Stimulated activated effector memory CD8-positive, alpha-beta T cell treated with anti-CD3 and anti-CD28 coated beads, Interleukin-12 subunit alpha, Interleukin-12 subunit beta, amount 100 ng/mL, for 72 hours (primary cell): ENCODE measurements around the gene DUSP9.

Experiments
- ATAC-seq: fragments of 150-1000 bp; cut with Tn5 transposase; 2 replicates; pipeline ENCODE4 v1.10.0; 2021
- DNase-seq, 2 donors: peaks; one replicate each; pipeline ENCODE4 v3.0.0; 2021 to 2022; ENCODE audit warnings: low spot score in 2 of 2
- H3K27ac Mint-ChIP-seq: one replicate; pipeline ENCODE4 v1.8.0; 2022; ENCODE audit warnings: mild to moderate bottlenecking, mixed read lengths
- H3K36me3 Mint-ChIP-seq: one replicate; pipeline ENCODE4 v1.8.0; 2022; ENCODE audit warnings: mild to moderate bottlenecking, mixed read lengths
- H3K4me1 Mint-ChIP-seq: one replicate; pipeline ENCODE4 v1.8.0; 2022; ENCODE audit warnings: mixed read lengths
- H3K4me3 Mint-ChIP-seq: one replicate; pipeline ENCODE4 v1.8.0; 2022; ENCODE audit warnings: mild to moderate bottlenecking, mixed read lengths
- H3K9me3 Mint-ChIP-seq: one replicate; pipeline ENCODE4 v1.8.0; 2022; ENCODE audit warnings: mixed read lengths

Gene DUSP9

DNA sequence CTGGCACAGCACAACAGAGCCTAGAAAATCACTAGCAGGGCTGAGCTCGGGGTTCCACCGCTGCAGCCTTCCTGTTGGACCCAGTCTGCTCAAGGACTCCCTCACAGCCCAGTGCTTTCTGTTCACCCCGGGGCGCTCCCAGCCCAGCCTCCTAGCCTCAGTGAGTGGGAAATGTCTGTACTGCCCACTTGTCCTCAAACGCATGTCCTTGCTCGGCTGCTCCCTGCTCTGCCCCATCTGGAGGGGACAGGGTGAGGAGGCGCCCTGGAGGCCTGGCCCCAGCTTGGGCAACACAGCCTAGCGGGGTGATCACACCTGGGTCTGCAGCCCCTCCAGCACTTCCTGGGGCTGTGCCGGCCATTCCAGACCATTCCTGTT is 36.2 kb upstream of the DUSP9 start:
- no peak for DNase-seq
- H3K4me3 Mint-ChIP-seq = peak overlapping the region; percentile 70
- H3K9me3 Mint-ChIP-seq = no peaks in the 10 kb centered on the region
- peak overlapping the region; percentile 74 for H3K27ac Mint-ChIP-seq
- H3K36me3 Mint-ChIP-seq = no peaks in the 10 kb centered on the region
- peaks cover 8% of the 10 kb centered on the region for H3K4me1 Mint-ChIP-seq
- no peak for ATAC-seq

DNA sequence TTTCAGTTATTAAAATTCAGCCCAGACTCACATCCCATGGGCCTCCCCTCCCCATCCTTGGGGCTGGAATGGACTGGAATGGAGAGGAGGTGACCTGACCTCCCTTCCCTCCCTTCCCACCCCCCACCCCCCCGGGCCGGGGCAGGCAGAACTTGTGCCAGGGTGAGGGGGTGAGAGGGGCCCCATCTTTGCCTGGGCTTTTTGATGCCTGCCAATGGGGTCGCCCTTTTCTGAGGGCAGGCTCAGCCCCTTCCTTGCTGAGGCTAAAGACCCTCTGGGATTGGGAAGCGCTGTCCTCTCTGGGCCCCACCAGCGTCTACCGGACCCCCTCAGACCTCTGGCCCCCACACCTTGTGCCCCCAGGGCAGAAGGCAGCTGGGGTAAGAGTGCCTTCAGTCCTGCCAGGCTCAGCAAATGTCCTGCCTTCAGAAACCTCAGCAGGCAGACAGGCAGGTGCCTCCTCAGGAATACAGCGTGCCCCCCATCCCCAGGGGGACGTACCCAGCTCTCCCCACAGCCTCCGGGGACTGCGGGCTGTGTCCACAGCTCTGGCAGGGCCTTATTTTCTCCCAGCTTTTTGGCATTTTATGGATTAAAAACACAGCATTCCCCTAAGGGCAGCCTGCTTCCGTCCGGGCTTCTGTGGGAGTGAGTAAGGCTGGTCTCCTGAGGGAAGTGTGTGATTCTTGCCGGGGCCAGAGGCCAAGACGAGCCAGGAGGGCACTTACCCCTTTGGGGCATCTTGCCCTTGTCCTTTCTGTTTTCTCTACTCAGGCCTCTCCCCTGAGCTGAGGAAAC is 35.5 kb upstream of the DUSP9 start:
- H3K36me3 Mint-ChIP-seq = no peaks in the 10 kb centered on the region
- H3K27ac Mint-ChIP-seq = no peak overlapping the region
- ATAC-seq (no peak), DNase-seq (no peak)
- H3K9me3 Mint-ChIP-seq = no peaks in the 10 kb centered on the region
- no peak overlapping the region for H3K4me3 Mint-ChIP-seq
- peaks cover 8% of the 10 kb centered on the region for H3K4me1 Mint-ChIP-seq

DNA sequence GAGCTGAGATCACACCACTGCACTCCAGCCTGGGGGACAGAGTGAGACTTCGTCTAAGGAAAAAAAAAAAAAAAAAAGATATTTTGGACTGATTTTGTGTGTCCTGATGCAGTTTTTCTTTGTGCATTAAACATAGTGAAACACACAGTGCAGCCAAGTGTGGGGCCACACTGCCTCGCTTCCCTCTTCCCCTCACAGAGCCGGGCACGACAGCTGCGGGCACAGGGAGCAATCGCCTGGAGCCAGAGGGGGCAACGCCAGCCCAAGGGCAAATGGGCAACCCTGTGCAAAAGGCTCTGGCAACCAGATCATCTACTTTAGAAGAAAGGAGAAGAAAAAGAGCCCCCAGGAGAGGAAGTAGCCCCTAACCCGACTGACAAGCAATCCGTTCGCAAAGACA is 34.6 kb upstream of the DUSP9 start:
- no peaks in the 10 kb centered on the region for H3K9me3 Mint-ChIP-seq

DNA sequence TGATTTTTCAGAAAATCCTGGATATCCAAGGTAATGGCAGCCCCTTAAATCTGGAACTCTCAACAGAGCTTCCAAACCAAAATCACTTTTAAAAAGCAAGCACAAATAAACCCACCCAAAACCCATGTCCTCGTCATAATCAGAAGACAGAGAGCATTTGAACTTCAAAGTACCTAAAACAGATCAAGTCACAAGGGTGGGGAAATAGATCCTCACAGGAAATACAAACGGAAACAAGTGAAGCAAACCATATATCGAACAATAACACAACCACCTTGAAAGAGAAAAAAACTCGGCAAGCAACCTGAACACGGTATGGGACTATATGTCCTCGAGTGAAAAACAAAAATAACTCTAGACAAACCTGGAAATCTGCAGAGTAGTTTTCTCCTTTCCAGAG is 32.2 kb upstream of the DUSP9 start:
- ATAC-seq (no peak), DNase-seq (no peak)
- Mint-ChIP-seq H3K4me1 (peaks cover 8% of the 10 kb centered on the region), H3K4me3 (no peak overlapping the region), H3K9me3 (no peaks in the 10 kb centered on the region), H3K27ac (peak overlapping the region; percentile 5), H3K36me3 (no peaks in the 10 kb centered on the region)

More for the DNA sequence above, 34.6 kb upstream of the DUSP9 start:
- ATAC-seq (no peak), DNase-seq (no peak)
- Mint-ChIP-seq H3K4me3 (no peak overlapping the region), H3K36me3 (no peaks in the 10 kb centered on the region), H3K4me1 (peaks cover 8% of the 10 kb centered on the region), H3K27ac (no peak overlapping the region)

DNA sequence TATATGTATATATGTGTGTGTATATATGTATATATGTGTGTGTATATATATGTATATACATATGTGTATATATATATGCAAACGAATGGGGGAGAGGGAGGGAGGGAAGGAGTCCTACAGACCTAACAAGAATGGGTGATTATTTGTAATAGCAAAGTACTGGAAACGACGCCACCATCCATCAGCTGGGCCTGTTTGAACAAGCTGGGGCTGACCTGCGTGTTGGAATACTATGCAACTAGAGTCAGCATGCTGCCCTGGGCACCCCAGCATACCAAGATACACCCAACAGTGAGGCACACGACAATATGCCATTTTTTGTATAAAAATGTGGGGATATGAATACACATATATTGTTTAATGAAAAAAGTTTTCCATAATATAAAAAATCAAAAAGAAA is 26.4 kb upstream of the DUSP9 start:
- ATAC-seq = no peak
- no peak overlapping the region for H3K4me3 Mint-ChIP-seq
- DNase-seq = no peak
- no peaks in the 10 kb centered on the region for H3K9me3 Mint-ChIP-seq
- no peak overlapping the region for H3K27ac Mint-ChIP-seq
- H3K36me3 Mint-ChIP-seq = no peaks in the 10 kb centered on the region
- no peaks in the 10 kb centered on the region for H3K4me1 Mint-ChIP-seq

DNA sequence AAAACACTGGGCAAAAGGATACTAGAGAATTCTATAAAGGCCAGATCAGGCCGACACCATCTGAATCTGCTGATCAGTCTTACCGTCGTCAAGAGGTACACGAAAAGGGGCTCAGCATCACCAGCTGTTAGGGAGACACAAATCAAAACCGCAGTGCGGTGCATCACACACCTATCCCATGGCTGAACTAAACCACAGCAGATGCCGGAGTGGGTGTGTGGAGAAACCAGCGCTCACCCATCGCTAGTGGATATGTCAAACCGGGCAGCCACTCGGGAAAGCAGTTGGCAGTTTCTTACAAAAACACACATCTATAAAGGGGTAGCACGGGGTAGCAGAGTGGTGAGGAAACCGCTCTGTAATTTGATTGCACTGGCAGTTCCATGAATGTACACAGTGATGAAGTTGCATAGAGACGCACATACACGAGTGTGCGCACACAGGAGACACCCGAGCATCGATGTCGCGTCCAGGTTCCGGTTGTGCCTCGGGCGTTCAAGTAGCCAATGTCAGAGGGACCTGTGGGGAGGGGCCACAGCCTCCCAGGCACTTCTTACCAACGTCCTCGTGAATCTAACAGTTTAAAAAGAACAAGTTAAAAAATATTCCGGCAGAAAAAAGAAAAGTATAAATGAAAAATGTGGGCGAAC is 24.9 kb upstream of the DUSP9 start:
- H3K4me1 Mint-ChIP-seq = no peaks in the 10 kb centered on the region
- H3K4me3 Mint-ChIP-seq = no peak overlapping the region
- DNase-seq (no peak), ATAC-seq (no peak)
- H3K36me3 Mint-ChIP-seq = no peaks in the 10 kb centered on the region
- H3K9me3 Mint-ChIP-seq = no peaks in the 10 kb centered on the region
- H3K27ac Mint-ChIP-seq = no peak overlapping the region

DNA sequence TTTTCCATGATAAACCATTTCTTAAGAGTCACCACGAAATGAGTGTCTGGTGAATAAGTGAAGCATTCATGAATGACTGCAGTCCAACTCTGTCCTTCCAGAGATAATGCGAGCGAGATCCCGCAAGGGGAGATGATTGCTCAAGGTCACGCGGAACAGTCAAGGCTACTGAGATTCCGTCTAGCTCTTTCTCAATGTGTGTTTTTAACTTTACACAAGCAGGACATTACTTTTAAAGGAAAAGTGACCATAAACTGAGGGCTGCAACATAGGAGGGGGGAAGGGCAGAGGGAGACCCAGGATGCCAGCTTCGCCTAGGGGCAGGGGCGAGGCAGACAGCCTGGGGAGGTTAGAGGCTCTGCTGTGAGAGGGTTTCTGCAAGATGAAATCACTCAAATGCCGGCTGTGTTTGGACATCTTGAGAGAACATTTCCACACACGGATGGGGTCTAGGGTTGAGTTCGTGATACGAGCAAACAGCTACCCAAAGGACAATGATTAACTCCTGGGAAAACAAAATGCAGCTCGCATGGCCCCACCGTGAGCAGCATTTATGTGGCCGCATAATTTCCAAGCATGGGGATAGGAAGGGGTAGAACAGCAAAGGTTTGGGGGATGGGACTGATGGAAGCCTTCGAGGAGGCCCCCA is 24.2 kb upstream of the DUSP9 start:
- ATAC-seq = no peak

DNA sequence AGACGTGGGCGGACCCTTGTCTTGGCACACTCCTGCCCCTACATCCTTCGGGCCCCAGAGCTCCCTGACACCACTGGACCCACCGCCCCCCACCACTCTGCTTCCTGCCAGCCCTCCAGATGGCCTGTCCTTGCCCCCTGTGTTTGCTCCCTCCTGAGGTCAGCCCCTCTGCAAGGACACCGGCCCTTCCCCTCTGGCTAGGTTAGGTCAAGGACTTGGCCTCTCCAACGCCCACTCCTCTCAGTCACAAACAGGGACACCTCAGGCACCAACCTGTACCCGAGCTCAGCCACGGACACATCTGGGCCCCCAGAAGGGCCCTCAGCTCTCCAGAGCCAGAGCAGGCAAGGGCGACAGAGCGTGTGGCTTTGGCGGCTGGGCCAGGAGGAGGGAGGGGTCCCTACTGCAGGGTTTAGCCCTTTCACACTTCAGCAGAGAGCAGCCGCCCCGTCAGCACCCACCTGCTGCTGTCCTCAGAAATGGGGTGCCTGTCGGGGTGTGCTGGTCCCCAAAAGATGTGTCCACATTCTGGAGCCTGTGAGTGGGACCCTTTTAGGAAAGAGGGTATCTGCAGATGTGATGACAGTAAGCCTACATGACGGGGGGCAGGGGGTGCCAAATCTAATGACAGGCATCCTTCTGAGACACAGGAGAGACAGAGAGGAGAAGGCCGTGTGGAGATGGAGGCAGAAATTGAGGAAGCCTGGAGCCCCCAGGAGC is 23.5 kb upstream of the DUSP9 start:
- ATAC-seq = no peak
- H3K9me3 Mint-ChIP-seq = no peaks in the 10 kb centered on the region
- no peak overlapping the region for H3K27ac Mint-ChIP-seq
- DNase-seq = no peak
- no peaks in the 10 kb centered on the region for H3K36me3 Mint-ChIP-seq
- H3K4me1 Mint-ChIP-seq = no peaks in the 10 kb centered on the region
- H3K4me3 Mint-ChIP-seq = no peak overlapping the region

More for the DNA sequence above, 24.2 kb upstream of the DUSP9 start:
- no peak overlapping the region for H3K27ac Mint-ChIP-seq
- no peaks in the 10 kb centered on the region for H3K4me1 Mint-ChIP-seq
- H3K36me3 Mint-ChIP-seq = no peaks in the 10 kb centered on the region
- no peaks in the 10 kb centered on the region for H3K9me3 Mint-ChIP-seq
- DNase-seq = no peak
- no peak overlapping the region for H3K4me3 Mint-ChIP-seq

DNA sequence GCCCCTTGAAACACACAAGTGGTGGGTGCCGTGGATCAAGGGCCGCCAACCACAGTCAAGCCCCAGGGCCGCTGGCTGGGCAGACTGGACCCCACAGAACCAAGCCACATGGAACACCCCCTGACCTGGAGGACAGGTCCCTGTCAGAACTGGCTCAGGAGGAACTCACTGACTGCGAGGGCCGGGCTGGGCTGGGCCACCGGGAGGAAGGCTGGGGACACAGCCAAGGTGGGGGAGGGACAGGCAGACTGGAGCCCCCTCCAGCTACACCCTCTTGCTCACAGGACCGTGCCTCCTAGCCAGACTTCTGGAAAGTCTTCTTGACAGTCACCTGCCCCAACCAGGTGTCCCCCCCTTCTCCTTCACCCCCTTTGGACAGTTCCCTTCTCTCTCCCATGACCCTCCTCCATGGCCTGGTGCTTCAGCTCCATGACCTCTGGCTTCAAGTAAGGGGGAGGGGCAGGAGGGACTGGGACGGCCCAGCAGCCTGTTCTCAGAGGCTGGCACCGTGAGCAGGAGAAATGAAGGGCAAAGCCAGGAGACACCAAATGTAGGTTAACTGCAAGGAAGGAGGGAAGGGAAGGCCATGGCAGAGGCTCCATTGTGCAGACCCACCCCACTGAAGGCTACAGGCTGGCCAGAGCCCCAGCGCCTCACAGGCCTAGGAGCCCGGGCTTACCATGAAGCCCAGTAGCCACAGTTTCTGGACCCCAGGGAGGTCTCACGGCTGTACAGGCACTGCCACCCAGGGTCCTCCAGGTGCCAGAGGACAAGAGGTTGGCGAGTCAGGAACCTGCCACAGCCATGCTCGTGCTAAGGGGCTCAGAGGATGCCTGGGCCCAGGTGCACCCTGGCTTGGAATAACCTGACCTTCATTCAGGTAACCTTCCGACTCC is 22.6 kb upstream of the DUSP9 start:
- Mint-ChIP-seq H3K36me3 (no peaks in the 10 kb centered on the region), H3K9me3 (no peaks in the 10 kb centered on the region), H3K27ac (no peak overlapping the region), H3K4me1 (no peaks in the 10 kb centered on the region), H3K4me3 (no peak overlapping the region)
- DNase-seq (no peak), ATAC-seq (no peak)

DNA sequence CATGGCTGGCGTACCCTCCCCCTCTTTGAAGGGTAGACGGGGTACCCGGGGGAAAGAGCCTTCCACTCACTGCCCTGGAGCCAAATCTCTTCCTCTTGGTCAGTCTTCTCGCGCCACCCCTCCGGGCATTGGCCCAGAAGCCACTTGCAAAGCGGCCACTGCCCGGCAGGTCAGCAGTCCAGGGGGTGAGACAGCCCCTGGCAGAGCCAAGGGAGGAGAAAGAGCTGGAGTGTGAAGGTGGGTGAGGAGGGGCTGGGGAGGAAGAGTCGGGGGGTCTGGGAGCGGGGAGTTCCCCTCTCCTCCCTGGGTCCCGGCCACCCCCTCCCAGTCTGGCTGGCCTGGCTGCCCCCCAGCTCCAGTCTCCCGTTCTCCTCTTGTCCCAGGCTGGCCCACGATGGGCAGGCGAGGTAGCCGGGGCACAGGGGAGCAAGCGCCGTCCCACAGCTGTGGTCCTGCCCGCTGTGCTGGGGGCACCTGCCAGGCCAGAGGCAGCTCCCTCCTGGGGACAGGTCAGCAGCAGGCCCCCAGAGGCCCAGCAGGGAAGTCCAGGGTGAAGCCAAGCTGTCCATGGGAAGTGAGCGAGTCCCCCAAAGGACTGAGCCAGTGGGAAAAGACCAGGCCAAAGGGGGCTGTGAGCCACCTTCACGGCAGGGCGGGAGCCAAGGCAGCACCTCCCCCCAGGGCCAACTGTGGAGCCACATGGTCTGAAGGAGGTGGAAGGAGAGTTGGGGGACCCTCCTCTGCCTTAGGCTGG is 21.6 kb upstream of the DUSP9 start:
- no peak overlapping the region for H3K4me3 Mint-ChIP-seq
- DNase-seq (no peak), ATAC-seq (no peak)
- no peaks in the 10 kb centered on the region for H3K36me3 Mint-ChIP-seq
- no peaks in the 10 kb centered on the region for H3K4me1 Mint-ChIP-seq
- no peak overlapping the region for H3K27ac Mint-ChIP-seq
- no peaks in the 10 kb centered on the region for H3K9me3 Mint-ChIP-seq

DNA sequence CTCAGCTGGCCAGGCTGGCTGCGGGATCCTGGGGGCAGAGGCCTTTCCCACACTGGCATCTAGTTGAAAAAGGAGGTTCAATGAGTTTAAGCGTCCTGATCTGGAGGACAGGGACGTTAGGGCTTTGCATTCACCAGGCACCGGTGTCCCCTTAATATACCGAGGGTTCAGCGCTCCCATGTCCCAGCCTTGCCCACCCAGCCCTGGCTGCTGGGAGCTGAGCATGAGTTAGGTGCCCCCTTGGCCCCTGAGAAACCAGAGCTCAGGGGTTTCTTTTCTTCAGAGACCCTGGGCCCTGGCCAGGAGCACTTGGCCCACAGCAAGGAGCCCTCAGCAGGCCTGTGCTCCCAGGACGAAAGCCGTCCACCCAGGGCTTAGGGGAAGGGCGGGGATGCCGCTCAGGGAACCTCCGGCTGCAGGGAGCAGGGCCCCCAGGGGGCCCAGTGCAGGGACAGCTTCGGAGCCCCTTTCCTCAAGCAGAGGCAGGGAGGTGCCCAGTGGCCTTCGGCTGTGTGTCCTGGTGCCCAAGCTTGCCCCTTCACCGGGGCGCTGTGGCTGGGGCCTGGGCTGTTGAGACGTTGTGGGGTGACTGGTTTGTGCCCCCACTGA is 20.9 kb upstream of the DUSP9 start:
- no peaks in the 10 kb centered on the region for H3K4me1 Mint-ChIP-seq
- H3K27ac Mint-ChIP-seq = no peak overlapping the region
- no peak for DNase-seq

DNA sequence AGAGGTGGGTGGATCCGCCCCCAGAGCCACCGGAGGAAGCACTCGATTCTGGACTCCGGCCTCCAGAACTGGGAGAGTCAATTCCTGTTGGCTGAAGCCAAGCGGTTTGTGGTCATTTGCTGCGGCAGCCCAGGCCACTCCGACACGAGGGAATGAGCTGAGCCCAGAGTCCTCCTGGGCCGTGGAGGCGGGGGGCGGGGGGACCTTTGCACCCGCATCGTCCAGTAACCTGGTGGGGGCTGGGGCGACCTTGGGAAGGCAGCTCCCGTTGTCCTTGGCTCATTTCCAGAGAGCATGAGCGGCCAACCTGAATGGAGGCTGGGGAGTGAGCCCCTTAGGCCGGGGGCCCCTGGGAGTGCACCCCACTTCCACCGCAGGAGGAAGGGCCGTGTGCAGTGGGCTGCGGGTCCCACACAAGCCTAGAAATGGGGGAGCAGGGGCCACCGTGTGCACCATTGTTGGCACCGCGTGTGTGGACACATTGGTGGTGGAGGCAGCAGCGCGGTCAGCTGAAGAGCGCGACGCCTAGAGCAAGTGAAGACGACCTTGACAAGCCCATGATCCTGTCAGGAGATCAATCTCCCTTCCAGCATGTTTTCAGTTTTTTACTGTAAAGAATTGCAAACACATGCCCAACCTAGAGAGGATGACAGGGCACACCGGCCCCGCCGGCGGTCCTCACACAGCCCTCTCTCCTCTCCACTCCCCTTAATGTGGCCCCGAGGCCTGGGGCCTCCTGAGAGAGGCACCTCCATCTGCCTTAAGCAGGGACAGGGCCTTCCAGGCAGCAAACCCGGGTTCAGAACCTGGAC is 19.9 kb upstream of the DUSP9 start:
- no peak for DNase-seq
- peaks cover 5% of the 10 kb centered on the region for H3K9me3 Mint-ChIP-seq
- H3K4me3 Mint-ChIP-seq = no peak overlapping the region
- no peaks in the 10 kb centered on the region for H3K4me1 Mint-ChIP-seq
- no peaks in the 10 kb centered on the region for H3K36me3 Mint-ChIP-seq
- H3K27ac Mint-ChIP-seq = no peak overlapping the region
- ATAC-seq = no peak

More for the DNA sequence above, 20.9 kb upstream of the DUSP9 start:
- Mint-ChIP-seq H3K4me3 (no peak overlapping the region), H3K9me3 (peaks cover 2% of the 10 kb centered on the region), H3K36me3 (no peaks in the 10 kb centered on the region)
- no peak for ATAC-seq

DNA sequence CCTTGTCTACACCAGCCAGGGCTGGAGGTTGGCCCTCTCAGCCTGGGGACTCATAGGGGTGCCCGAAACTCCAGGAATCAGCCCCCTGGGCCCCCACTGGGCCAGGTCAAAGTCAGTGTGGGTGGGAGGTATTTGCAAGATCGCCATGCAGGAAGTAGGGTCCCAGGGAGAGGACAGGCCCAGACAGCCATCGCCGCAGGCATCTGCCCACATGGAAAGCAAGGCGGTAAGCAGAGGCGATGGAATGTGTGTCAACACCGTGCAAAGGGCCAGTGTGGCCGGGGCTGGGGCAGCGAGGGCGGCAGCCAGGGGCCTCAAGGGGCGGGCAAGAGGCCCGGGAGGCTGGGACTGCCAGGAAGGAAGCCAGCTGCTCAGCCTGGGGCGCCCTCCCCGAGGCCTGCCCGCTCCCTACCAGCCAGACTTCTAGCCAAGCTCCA is 19.3 kb upstream of the DUSP9 start:
- no peak overlapping the region for H3K4me3 Mint-ChIP-seq

More for the DNA sequence above, 19.3 kb upstream of the DUSP9 start:
- ATAC-seq (no peak), DNase-seq (no peak)
- H3K36me3 Mint-ChIP-seq = no peaks in the 10 kb centered on the region
- peaks cover 5% of the 10 kb centered on the region for H3K9me3 Mint-ChIP-seq
- no peak overlapping the region for H3K27ac Mint-ChIP-seq
- H3K4me1 Mint-ChIP-seq = no peaks in the 10 kb centered on the region
